Mesothelial cell of epicardium (in vitro differentiated cells): ENCODE data around the gene PEAK1. TPM values are rescaled to one million over a fixed set of nuclear protein-coding genes. Genes with fewer than 3 reads are reported as not detected.

Experiments used
- DNase-seq, 2 experiments: peaks; one replicate each; pipeline ENCODE4 v3.0.0; 2021; ENCODE audit warnings: low spot score in 2 of 2; ENCODE audit not compliant: unreplicated experiment in 2 of 2
- H3K27ac Mint-ChIP-seq: 2 replicates; pipeline ENCODE4 v1.8.0; 2021; ENCODE audit warnings: mixed read lengths
- H3K27me3 Mint-ChIP-seq: 2 replicates; pipeline ENCODE4 v1.8.0; 2021; ENCODE audit warnings: low read depth, mixed read lengths
- H3K36me3 Mint-ChIP-seq: 2 replicates; pipeline ENCODE4 v1.8.0; 2021; ENCODE audit warnings: mixed read lengths
- H3K4me1 Mint-ChIP-seq: 2 replicates; pipeline ENCODE4 v1.8.0; 2021; ENCODE audit warnings: mixed read lengths
- H3K4me3 Mint-ChIP-seq: 2 replicates; pipeline ENCODE4 v1.8.0; 2021; ENCODE audit warnings: mild to moderate bottlenecking, moderate library complexity, mixed read lengths
- H3K9me3 Mint-ChIP-seq: 2 replicates; pipeline ENCODE4 v1.8.0; 2021; ENCODE audit warnings: mixed read lengths
- CTCF ChIP-seq: fragments of 200-600 bp; sonication (generic); IDR thresholded peaks from one replicate; pipeline ENCODE4 v1.5.0; 2021; ENCODE audit warnings: antibody characterized with exemption; ENCODE audit not compliant: unreplicated experiment
- total RNA-seq: library from RNA; stranded (reverse); gene quantifications from 3 replicates; pipeline ENCODE4 v1.2.1, GENCODE V29; 2021

PEAK1 gene
- total RNA-seq, 1 donor from 2014 or later, result 92.3 TPM

- Mint-ChIP-seq H3K9me3 (no peaks in the 10 kb centered on the region), H3K36me3 (no peaks in the 10 kb centered on the region), H3K27me3 (no peaks in the 10 kb centered on the region), H3K27ac (no peak overlapping the region), H3K4me1 (no peaks in the 10 kb centered on the region), H3K4me3 (no peak overlapping the region)
- no peak for DNase-seq
- no peak for TF ChIP-seq CTCF
These were observed 67.0 kb downstream of the PEAK1 start for GRCh38 chr15:77352887-77353286.

- Mint-ChIP-seq H3K27me3 (no peaks in the 10 kb centered on the region), H3K36me3 (peaks cover 14% of the 10 kb centered on the region), H3K9me3 (peaks cover 10% of the 10 kb centered on the region), H3K4me1 (peaks cover 7% of the 10 kb centered on the region), H3K27ac (no peak overlapping the region), H3K4me3 (no peak overlapping the region)
- TF ChIP-seq CTCF, result no peak
- DNase-seq, result no peak
These were observed 69.1 kb downstream of the PEAK1 start for GRCh38 chr15:77350792-77351191.

- peaks cover 19% of the 10 kb centered on the region for H3K9me3 Mint-ChIP-seq
- no peak for TF ChIP-seq CTCF
- H3K36me3 Mint-ChIP-seq, result peaks cover 23% of the 10 kb centered on the region
- no peak overlapping the region for H3K4me3 Mint-ChIP-seq
- DNase-seq, result no peak
- no peaks in the 10 kb centered on the region for H3K27me3 Mint-ChIP-seq
- peaks cover 7% of the 10 kb centered on the region for H3K4me1 Mint-ChIP-seq
- no peak overlapping the region for H3K27ac Mint-ChIP-seq
These were observed 70.2 kb downstream of the PEAK1 start for GRCh38 chr15:77349666-77350065.

GRCh38 chr15:77348511-77348910, 71.4 kb downstream of the PEAK1 start:
- H3K4me3 Mint-ChIP-seq, result no peak overlapping the region
- H3K36me3 Mint-ChIP-seq, result peaks cover 31% of the 10 kb centered on the region
- no peak overlapping the region for H3K27ac Mint-ChIP-seq
- H3K4me1 Mint-ChIP-seq, result peaks cover 7% of the 10 kb centered on the region
- no peak for DNase-seq
- no peaks in the 10 kb centered on the region for H3K27me3 Mint-ChIP-seq
- H3K9me3 Mint-ChIP-seq, result peaks cover 20% of the 10 kb centered on the region
- TF ChIP-seq CTCF, result no peak

GRCh38 chr15:77347197-77347596, 72.7 kb downstream of the PEAK1 start:
- Mint-ChIP-seq H3K9me3 (peaks cover 22% of the 10 kb centered on the region), H3K36me3 (peaks cover 32% of the 10 kb centered on the region)
- TF ChIP-seq CTCF, result no peak

More at GRCh38 chr15:77347197-77347596, 72.7 kb downstream of the PEAK1 start:
- Mint-ChIP-seq H3K27ac (no peak overlapping the region), H3K4me1 (peaks cover 7% of the 10 kb centered on the region), H3K27me3 (no peaks in the 10 kb centered on the region), H3K4me3 (no peak overlapping the region)
- no peak for DNase-seq
